Panc1 (cell line): ENCODE measurements around the gene DENND1B. TPM values are rescaled to one million over a fixed set of nuclear protein-coding genes. Genes with fewer than 3 reads are reported as not detected.

Experiments used
- ATAC-seq: fragments of 200-7000 bp; cut with Tn5 transposase; 2 replicates; pipeline ENCODE4 v1.9.1; 2020; ENCODE audit warnings: mild to moderate bottlenecking, moderate library complexity
- BruUV-seq: library from RNA; stranded (reverse); fragments of 400-500 nt; replicated peaks from 2 replicates; lab custom pipeline; 2021; lab: Mats Ljungman, UMichigan
- CTCF ChIA-PET: fragments of 300-600 bp; sonication (Branson Sonifier 250); formaldehyde crosslinking; loops from one replicate; lab custom pipeline; 2022; ENCODE audit warnings: antibody characterized with exemption; lab: Charles Lee
- POLR2A ChIA-PET: fragments of 300-600 bp; sonication (Branson Sonifier 250); formaldehyde crosslinking; loops from one replicate; lab custom pipeline; 2022; ENCODE audit warnings: antibody characterized with exemption; lab: Charles Lee
- DNase-seq: peaks from one replicate; pipeline ENCODE4 v3.0.0-alpha.2; 2010; ENCODE audit warnings: low read depth, low spot score
- H3K27ac ChIP-seq: 2 replicates; pipeline ENCODE4 v1.5.1; 2011; ENCODE audit warnings: mild to moderate bottlenecking, low read length, inconsistent platforms
- H3K27me3 ChIP-seq: fragments of 200-500 bp; sonication (Bioruptor generic); 2 replicates; pipeline ENCODE4 v1.6.0; 2014; ENCODE audit warnings: low read length, inconsistent platforms; ENCODE audit not compliant: control insufficient read depth, insufficient read depth
- H3K36me3 ChIP-seq: fragments of 200-500 bp; sonication (Bioruptor generic); 2 replicates; pipeline ENCODE4 v1.5.1; 2014; ENCODE audit warnings: inconsistent platforms, mild to moderate bottlenecking, low read length, moderate library complexity; ENCODE audit not compliant: control insufficient read depth, insufficient read depth
- H3K4me1 ChIP-seq: 2 replicates; pipeline ENCODE4 v1.5.1; 2011; ENCODE audit warnings: inconsistent platforms, mild to moderate bottlenecking, low read length, moderate library complexity; ENCODE audit not compliant: control insufficient read depth, insufficient read depth
- H3K4me3 ChIP-seq, 2 experiments: 2 replicates each; pipeline ENCODE4 v1.5.1; 2011 to 2012; ENCODE audit warnings: low read depth in 2 of 2, low read length in 2 of 2, mild to moderate bottlenecking in 2 of 2, inconsistent platforms in 1 of 2, moderate library complexity in 1 of 2
- H3K9me3 ChIP-seq: fragments of 200-500 bp; sonication (Bioruptor generic); 2 replicates; pipeline ENCODE4 v1.5.1; 2014; ENCODE audit warnings: low read depth, mild to moderate bottlenecking, inconsistent platforms, low read length, moderate library complexity; ENCODE audit not compliant: control insufficient read depth, insufficient read depth
- CTCF ChIP-seq: fragments of 450-650 bp; IDR thresholded peaks from 2 replicates; pipeline ENCODE4 v1.5.1; 2017; ENCODE audit warnings: mild to moderate bottlenecking
- POLR2AphosphoS5 ChIP-seq: IDR thresholded peaks from 2 replicates; pipeline ENCODE4 v1.6.1; 2012; ENCODE audit warnings: mild to moderate bottlenecking, low read depth, low read length, moderate library complexity
- SIN3A ChIP-seq: IDR thresholded peaks from 2 replicates; pipeline ENCODE4 v1.6.1; 2012; ENCODE audit warnings: low read depth, mild to moderate bottlenecking, low read length, moderate library complexity, borderline replicate concordance; ENCODE audit not compliant: insufficient read depth
- TCF7L2 ChIP-seq: IDR thresholded peaks from 2 replicates; pipeline ENCODE4 v1.6.1; 2011; ENCODE audit warnings: mild to moderate bottlenecking, low read depth, low read length, inconsistent platforms
- in situ Hi-C: cut with HindIII; loops from 2 replicates; pipeline ENCODE4 v1.10.0; 2016; ENCODE audit warnings: low sequenced_read_pairs, low pct_unique_long_range_greater_than_20kb
- intact Hi-C: fragments of 100-400 bp; cut with micrococcal nuclease; formaldehyde crosslinking; loops from one replicate; pipeline ENCODE4 v1.10.0; 2022; ENCODE audit not compliant: unreplicated experiment
- total RNA-seq: library from RNA; stranded (reverse); gene quantifications from one replicate; pipeline ENCODE4 v1.2.1, GENCODE V29; 2021; ENCODE audit not compliant: unreplicated experiment
- TF ChIP-seq, protein P1 (sequence below), 2 experiments: IDR thresholded peaks; 2 replicates each; pipeline ENCODE4 v1.6.1; 2011 to 2012; ENCODE audit warnings: low read depth in 2 of 2, control low read depth in 1 of 2, low read length in 1 of 2, mild to moderate bottlenecking in 1 of 2, moderate library complexity in 1 of 2; ENCODE audit not compliant: insufficient read depth in 1 of 2

DENND1B gene
- total RNA-seq, 1 experiment from 2014 or later = 7.7 TPM

- ChIA-PET CTCF (no interaction called here), POLR2A (no interaction called here)
- H3K36me3 ChIP-seq = no peaks in the 10 kb centered on the region
- in situ Hi-C loops (no loop called here), intact Hi-C loops (no loop called here)
- H3K27ac ChIP-seq = no peak overlapping the region
- no peaks in the 10 kb centered on the region for H3K9me3 ChIP-seq
- no peak overlapping the region for H3K4me3 ChIP-seq
- no peak for DNase-seq
- ATAC-seq = no peak
- no TSS peak for BruUV-seq
- no peaks in the 10 kb centered on the region; the same call in 1 of the 2 replicates for H3K27me3 ChIP-seq
- no peak for TF ChIP-seq CTCF
- no peak for TF ChIP-seq SIN3A
- TF ChIP-seq, protein P1, sequence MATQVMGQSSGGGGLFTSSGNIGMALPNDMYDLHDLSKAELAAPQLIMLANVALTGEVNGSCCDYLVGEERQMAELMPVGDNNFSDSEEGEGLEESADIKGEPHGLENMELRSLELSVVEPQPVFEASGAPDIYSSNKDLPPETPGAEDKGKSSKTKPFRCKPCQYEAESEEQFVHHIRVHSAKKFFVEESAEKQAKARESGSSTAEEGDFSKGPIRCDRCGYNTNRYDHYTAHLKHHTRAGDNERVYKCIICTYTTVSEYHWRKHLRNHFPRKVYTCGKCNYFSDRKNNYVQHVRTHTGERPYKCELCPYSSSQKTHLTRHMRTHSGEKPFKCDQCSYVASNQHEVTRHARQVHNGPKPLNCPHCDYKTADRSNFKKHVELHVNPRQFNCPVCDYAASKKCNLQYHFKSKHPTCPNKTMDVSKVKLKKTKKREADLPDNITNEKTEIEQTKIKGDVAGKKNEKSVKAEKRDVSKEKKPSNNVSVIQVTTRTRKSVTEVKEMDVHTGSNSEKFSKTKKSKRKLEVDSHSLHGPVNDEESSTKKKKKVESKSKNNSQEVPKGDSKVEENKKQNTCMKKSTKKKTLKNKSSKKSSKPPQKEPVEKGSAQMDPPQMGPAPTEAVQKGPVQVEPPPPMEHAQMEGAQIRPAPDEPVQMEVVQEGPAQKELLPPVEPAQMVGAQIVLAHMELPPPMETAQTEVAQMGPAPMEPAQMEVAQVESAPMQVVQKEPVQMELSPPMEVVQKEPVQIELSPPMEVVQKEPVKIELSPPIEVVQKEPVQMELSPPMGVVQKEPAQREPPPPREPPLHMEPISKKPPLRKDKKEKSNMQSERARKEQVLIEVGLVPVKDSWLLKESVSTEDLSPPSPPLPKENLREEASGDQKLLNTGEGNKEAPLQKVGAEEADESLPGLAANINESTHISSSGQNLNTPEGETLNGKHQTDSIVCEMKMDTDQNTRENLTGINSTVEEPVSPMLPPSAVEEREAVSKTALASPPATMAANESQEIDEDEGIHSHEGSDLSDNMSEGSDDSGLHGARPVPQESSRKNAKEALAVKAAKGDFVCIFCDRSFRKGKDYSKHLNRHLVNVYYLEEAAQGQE (IDR thresholded peaks at IDR 0.05; ENCODE audit: insufficient read depth in 1 of 2, low read depth in 2 of 2, low read length in 1 of 2) = no peak
- no peak for TF ChIP-seq TCF7L2
- TF ChIP-seq POLR2AphosphoS5 = no peak
- no peaks in the 10 kb centered on the region for H3K4me1 ChIP-seq
These were observed 35.5 kb upstream of the DENND1B start for GRCh38 chr1:197810812-197811211.

DNA sequence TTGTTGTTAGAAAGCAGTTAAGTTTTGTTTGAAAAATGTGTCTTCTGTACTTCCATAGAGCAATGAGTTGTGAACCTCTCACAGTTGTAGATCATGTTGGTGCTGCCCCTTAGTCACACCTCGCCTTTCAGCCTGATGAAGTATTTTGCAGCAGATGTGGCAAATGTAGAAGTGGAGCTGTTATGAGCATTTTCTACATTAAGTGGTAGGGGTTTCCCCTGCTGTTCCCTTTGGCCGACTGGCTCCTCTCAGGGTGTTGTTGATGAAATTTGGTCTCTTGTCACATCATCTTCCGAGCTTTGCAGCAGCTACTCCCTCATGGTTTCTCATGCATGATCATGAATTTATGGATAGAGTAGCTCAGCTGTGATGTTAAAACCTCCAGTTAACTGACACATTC is 33.6 kb upstream of the DENND1B start:
- ChIA-PET POLR2A (no interaction called here), CTCF (no interaction called here)
- intact Hi-C loops (no loop called here), in situ Hi-C loops (no loop called here)
- Histone ChIP-seq H3K36me3 (no peaks in the 10 kb centered on the region), H3K27me3 (no peaks in the 10 kb centered on the region; the same call in 1 of the 2 replicates), H3K9me3 (no peaks in the 10 kb centered on the region), H3K4me1 (no peaks in the 10 kb centered on the region), H3K27ac (no peak overlapping the region), H3K4me3 (no peak overlapping the region)
- DNase-seq (no peak), ATAC-seq (no peak)
- no TSS peak for BruUV-seq
- TF ChIP-seq CTCF (no peak), TCF7L2 (no peak), POLR2AphosphoS5 (no peak), SIN3A (no peak)
- TF ChIP-seq, protein P1 (IDR thresholded peaks at IDR 0.05; ENCODE audit: insufficient read depth in 1 of 2, low read depth in 2 of 2, low read length in 1 of 2) = no peak
